Kidney epithelial cell (primary cell): ENCODE data around the gene ARHGAP19. TPM values are rescaled to one million over a fixed set of nuclear protein-coding genes. Genes with fewer than 3 reads are reported as not detected.

Experiments used
- DNase-seq: peaks from one replicate; pipeline ENCODE4 v3.0.0-alpha.2; 2010; ENCODE audit warnings: low read depth
- H3K27me3 ChIP-seq: 2 replicates; pipeline ENCODE4 v1.6.0; 2011; ENCODE audit warnings: low read length; ENCODE audit not compliant: control insufficient read depth, insufficient read depth
- H3K36me3 ChIP-seq: 2 replicates; pipeline ENCODE4 v1.5.1; 2011; ENCODE audit warnings: low read length; ENCODE audit not compliant: control insufficient read depth, insufficient read depth
- H3K4me3 ChIP-seq: 2 replicates; pipeline ENCODE4 v1.5.1; 2011; ENCODE audit warnings: low read depth, mild to moderate bottlenecking, control low read depth, low read length
- total RNA-seq: library from RNA; depleted of rRNA; stranded (reverse); fragments of >200 nt; gene quantifications from 2 replicates; pipeline ENCODE4 v1.2.3, GENCODE V29; 2015
- TF ChIP-seq, protein P1 (sequence below): IDR thresholded peaks from 2 replicates; pipeline ENCODE4 v1.5.1; 2011; ENCODE audit warnings: mild to moderate bottlenecking, moderate library complexity, low read length, control low read depth, inconsistent platforms; ENCODE audit not compliant: insufficient read depth, poor library complexity, severe bottlenecking

The ARHGAP19 gene
- total RNA-seq, 1 donor from 2014 or later, result 5.4 TPM

DNA sequence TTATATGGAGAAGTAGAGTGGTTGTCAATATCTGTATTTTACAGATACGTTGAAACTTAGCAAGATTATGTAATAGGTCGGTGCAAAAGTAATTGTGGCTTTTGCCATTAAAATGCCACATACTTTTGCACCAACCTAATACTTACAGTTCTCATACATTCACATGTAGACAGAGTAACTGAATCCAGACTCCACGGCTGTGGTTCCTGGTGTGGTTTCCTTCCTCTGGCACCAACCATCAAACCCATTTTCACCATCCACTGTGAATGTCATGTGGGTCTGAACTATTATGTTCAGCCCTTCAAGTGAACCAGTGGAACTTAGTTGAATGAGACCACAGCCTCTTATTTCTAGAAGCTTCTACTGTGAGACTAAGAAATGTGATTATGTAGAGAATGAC lies 75.1 kb downstream of the ARHGAP19 start:
- TF ChIP-seq, protein P1, sequence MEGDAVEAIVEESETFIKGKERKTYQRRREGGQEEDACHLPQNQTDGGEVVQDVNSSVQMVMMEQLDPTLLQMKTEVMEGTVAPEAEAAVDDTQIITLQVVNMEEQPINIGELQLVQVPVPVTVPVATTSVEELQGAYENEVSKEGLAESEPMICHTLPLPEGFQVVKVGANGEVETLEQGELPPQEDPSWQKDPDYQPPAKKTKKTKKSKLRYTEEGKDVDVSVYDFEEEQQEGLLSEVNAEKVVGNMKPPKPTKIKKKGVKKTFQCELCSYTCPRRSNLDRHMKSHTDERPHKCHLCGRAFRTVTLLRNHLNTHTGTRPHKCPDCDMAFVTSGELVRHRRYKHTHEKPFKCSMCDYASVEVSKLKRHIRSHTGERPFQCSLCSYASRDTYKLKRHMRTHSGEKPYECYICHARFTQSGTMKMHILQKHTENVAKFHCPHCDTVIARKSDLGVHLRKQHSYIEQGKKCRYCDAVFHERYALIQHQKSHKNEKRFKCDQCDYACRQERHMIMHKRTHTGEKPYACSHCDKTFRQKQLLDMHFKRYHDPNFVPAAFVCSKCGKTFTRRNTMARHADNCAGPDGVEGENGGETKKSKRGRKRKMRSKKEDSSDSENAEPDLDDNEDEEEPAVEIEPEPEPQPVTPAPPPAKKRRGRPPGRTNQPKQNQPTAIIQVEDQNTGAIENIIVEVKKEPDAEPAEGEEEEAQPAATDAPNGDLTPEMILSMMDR, result no peak

DNA sequence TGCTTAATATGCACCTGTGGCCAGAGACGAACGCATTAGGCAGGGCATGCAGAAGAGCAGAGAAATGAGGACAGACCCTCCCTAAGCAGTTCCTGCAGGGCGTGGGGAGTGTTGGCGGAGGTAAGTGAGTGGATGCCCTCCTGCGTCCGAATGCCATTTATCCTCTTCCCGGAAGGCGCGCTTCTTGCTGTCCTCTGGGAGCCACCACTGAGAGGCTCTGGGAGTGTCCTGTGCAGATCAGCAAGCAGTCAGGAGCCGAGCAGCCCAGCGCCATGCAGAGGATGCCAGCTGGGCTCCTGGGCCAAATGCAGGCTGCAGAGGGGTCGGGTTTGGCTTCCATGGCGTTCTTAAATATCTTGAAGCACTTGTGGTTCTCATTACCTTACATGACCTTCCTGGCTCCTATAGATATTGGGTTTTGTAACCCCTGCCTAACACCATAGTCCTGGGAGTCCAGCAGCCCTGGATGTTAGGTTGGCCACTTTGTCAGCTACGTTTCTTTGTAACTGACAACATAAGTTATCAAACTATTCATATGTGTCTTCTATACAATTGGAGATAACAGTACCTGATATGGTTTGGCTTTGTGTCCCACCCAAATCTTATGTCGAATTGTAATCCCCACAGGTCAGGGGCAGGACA lies 76.7 kb downstream of the ARHGAP19 start:
- DNase-seq, result no peak
- TF ChIP-seq, protein P1, result no peak
- Histone ChIP-seq H3K27me3 (no peaks in the 10 kb centered on the region), H3K36me3 (no peaks in the 10 kb centered on the region), H3K4me3 (no peak overlapping the region)

More for the DNA sequence above, 75.1 kb downstream of the ARHGAP19 start:
- no peaks in the 10 kb centered on the region for H3K36me3 ChIP-seq
- no peaks in the 10 kb centered on the region for H3K27me3 ChIP-seq
- DNase-seq, result no peak
- H3K4me3 ChIP-seq, result no peak overlapping the region

DNA sequence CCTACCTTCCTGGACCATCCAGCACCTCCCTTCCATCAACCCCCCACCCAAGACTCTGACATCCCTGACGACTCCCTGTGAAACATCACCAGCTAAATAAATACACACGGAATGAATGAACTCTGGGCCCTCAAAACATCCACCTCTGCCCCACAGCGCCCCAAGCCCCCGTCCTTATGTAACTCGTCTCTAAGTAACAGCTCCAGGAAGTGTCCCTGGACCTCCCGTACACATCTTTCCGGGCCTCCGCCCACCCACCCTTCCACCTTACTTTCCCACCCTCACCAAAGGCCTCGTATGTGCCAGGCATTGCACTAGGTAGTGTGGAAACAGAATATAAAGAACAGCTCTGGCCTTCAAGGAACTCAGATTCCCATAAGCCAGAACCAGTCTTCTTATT lies 79.0 kb downstream of the ARHGAP19 start:
- H3K4me3 ChIP-seq, result no peak overlapping the region
- H3K27me3 ChIP-seq, result no peaks in the 10 kb centered on the region
- TF ChIP-seq, protein P1, result no peak
- no peaks in the 10 kb centered on the region for H3K36me3 ChIP-seq
- DNase-seq, result no peak

DNA sequence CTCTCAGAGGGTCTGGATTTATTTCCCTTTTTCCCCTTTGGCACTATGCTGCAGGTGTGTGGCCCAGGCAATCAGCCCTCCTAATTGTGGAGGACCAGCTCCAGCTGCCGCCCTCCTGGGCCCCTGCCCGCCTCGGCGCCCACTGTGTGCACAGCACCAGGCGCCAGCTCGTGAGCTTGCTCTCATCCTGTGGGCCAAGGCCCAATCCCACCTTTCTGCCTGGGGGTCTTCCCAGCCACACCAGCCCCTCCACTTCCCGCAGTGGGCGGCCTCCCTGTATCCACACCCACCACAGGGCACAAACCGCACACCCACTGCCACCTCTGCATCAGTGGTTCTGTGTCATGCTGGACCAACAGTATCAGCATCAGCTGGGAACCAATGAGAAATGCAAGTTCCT lies 81.2 kb downstream of the ARHGAP19 start:
- TF ChIP-seq, protein P1, result no peak
- H3K4me3 ChIP-seq, result no peak overlapping the region
- no peak for DNase-seq
- no peaks in the 10 kb centered on the region for H3K36me3 ChIP-seq
- no peaks in the 10 kb centered on the region for H3K27me3 ChIP-seq

DNA sequence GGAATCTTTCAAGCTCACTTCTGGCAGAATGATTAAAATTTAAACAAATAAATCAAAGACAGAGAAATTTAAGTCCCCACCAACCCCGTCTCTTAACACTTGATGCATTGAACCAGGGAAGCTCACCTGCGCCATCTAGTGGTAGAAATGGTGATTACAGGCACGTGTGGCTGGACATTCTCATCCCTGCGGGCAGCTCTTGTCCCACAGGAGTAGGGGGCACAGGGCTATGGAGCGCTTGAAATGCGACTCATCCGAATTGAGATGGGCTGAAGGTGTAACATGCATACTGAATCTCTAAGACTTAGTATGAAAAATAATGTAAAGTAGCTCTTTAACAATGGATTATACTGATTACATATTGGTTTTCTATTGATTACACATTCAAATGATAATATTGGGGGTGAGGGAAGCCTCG lies 81.9 kb downstream of the ARHGAP19 start:
- DNase-seq, result peak; percentile 39
- no peaks in the 10 kb centered on the region for H3K36me3 ChIP-seq
- H3K4me3 ChIP-seq, result no peak overlapping the region
- TF ChIP-seq, protein P1, result peak; percentile 96
- H3K27me3 ChIP-seq, result no peaks in the 10 kb centered on the region

DNA sequence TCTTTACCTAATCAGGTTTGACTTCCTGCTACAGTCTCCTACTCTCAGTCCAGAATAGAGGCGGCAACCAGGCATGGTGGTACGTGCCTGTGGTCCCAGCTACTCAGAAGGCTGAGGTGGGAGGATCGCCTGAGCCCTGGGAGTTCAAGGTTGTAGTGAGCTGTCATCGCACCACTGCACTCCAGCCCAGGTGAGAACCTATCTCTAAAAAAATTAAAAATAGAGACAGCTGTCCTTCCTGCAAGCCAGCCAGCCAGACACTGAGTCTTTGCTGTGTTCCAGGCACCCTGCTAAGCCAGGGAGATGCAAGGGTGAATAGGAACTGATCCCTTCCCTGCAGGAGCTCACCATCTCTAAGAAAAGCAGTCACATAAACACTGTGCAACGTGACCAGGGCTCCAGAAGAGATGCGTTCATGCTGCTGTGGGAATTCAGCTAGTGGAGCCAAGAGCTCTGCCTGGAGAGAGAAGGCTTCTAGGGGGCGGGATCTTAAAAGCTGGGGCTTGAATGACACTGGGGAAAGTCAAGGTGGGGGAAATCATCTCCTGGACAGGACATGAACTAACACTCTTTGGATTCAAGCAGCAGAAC lies 84.6 kb downstream of the ARHGAP19 start:
- no peaks in the 10 kb centered on the region for H3K27me3 ChIP-seq
- no peak overlapping the region for H3K4me3 ChIP-seq
- TF ChIP-seq, protein P1, result no peak
- no peaks in the 10 kb centered on the region for H3K36me3 ChIP-seq
- DNase-seq, result no peak
